Spleen (tissue), 7 donors: Measurements from ENCODE around the gene FGFR2.

Source experiments
- CTCF ChIP-seq, 11 experiments: fragments of 200-600 bp in 7 of 11; fragments of 450-650 bp in 4 of 11; sonication (generic) in 4 of 11; IDR thresholded peaks in 8 of 11; conservative IDR thresholded peaks in 3 of 11; 1 replicate in 7 of 11; 2 replicates in 4 of 11; pipeline versions ENCODE4 v1.4.0 to v1.8.0; 2016 to 2021; ENCODE audit warnings: antibody characterized with exemption in 11 of 11, inconsistent platforms in 4 of 11, mild to moderate bottlenecking in 1 of 11
- POLR2A ChIP-seq, 3 donors: fragments of 450-650 bp; IDR thresholded peaks; one replicate each; pipeline ENCODE4 v1.5.1; 2017; ENCODE audit warnings: antibody characterized with exemption in 3 of 3, mild to moderate bottlenecking in 1 of 3
- POLR2AphosphoS5 ChIP-seq, 3 donors: sonication (generic); formaldehyde crosslinking; IDR thresholded peaks; one replicate each; pipeline ENCODE4 v1.5.1; 2017; ENCODE audit warnings: antibody characterized with exemption in 3 of 3
- donor health status: DM: no; HTN: no; CAD: no; lungs with moderate emphysema.
- donor health status: DM: no; HTN: no; CAD: no.
- donor health status: DM: no; HTN: no; CAD: no.

GRCh38 chr10:121559326-121560026, 38.8 kb downstream of the FGFR2 start:
- TF ChIP-seq POLR2A (IDR thresholded peaks at IDR 0.05) = no peak
- TF ChIP-seq CTCF (IDR thresholded peaks at IDR 0.05 in 8 of 11, conservative IDR thresholded peaks at IDR 0.05 in 3 of 11) = no peak
- no peak for TF ChIP-seq POLR2AphosphoS5 (IDR thresholded peaks at IDR 0.05)
